HepG2 (cell line): Measurements from ENCODE around the gene PPP1R12C. TPM values are rescaled to one million over a fixed set of nuclear protein-coding genes. Genes with fewer than 3 reads are reported as not detected.

ENCODE experiments used
- AKNA ChIP-seq: sonication (generic); formaldehyde crosslinking; IDR thresholded peaks from 2 replicates; pipeline ENCODE4 v1.4.0; 2020; ENCODE audit warnings: missing genetic modification reagents, borderline replicate concordance
- ARID2 ChIP-seq: sonication (generic); formaldehyde crosslinking; IDR thresholded peaks from 2 replicates; pipeline ENCODE4 v1.8.1; 2022; ENCODE audit warnings: mild to moderate bottlenecking, missing genetic modification reagents, borderline replicate concordance
- CTCF ChIP-seq: sonication (generic); formaldehyde crosslinking; IDR thresholded peaks from 2 replicates; pipeline ENCODE4 v1.5.0; 2020; ENCODE audit warnings: mild to moderate bottlenecking, missing genetic modification reagents, moderate library complexity
- HNRNPL ChIP-seq: fragments of 200-400 bp; formaldehyde crosslinking; IDR thresholded peaks from 2 replicates; pipeline ENCODE4 v1.6.1; 2017; ENCODE audit warnings: mild to moderate bottlenecking, low read depth, low read length
- KDM1A ChIP-seq: IDR thresholded peaks from 2 replicates; pipeline ENCODE4 v1.6.1; 2016; ENCODE audit warnings: missing compliant biosample characterization
- KLF15 ChIP-seq: sonication (generic); formaldehyde crosslinking; IDR thresholded peaks from 2 replicates; pipeline ENCODE4 v1.8.1; 2023; ENCODE audit warnings: borderline replicate concordance, mild to moderate bottlenecking, inconsistent platforms, missing genetic modification reagents, mixed read lengths
- RNF219 ChIP-seq: sonication (generic); formaldehyde crosslinking; IDR thresholded peaks from 2 replicates; pipeline ENCODE4 v1.5.0; 2020; ENCODE audit warnings: mild to moderate bottlenecking, missing genetic modification reagents
- SMARCC2 ChIP-seq: fragments of 450-650 bp; IDR thresholded peaks from 2 replicates; pipeline ENCODE4 v1.6.1; 2017; ENCODE audit warnings: antibody characterized with exemption, mild to moderate bottlenecking
- SNRNP70 ChIP-seq: fragments of 200-400 bp; formaldehyde crosslinking; IDR thresholded peaks from 2 replicates; pipeline ENCODE4 v1.6.1; 2017; ENCODE audit warnings: mild to moderate bottlenecking, low read depth, low read length, moderate library complexity
- TCF12 ChIP-seq, 2 experiments: fragments of 450-650 bp in 1 of 2; sonication (generic) in 1 of 2; formaldehyde crosslinking in 1 of 2; IDR thresholded peaks; 2 replicates each; pipeline versions ENCODE4 v1.6.1 to v1.8.0; 2017 to 2022; ENCODE audit warnings: antibody characterized with exemption in 1 of 2, mild to moderate bottlenecking in 1 of 2, missing genetic modification reagents in 1 of 2, moderate library complexity in 1 of 2
- TSC22D2 ChIP-seq: sonication (generic); formaldehyde crosslinking; IDR thresholded peaks from 2 replicates; pipeline ENCODE4 v1.5.1; 2020; ENCODE audit warnings: missing genetic modification reagents, mild to moderate bottlenecking, borderline replicate concordance
- ZIK1 ChIP-seq: sonication (generic); formaldehyde crosslinking; IDR thresholded peaks from 2 replicates; pipeline ENCODE4 v1.5.0; 2020; ENCODE audit warnings: mild to moderate bottlenecking, low read depth, missing genetic modification reagents, borderline replicate concordance
- ZMYM2 ChIP-seq: sonication (generic); formaldehyde crosslinking; IDR thresholded peaks from 2 replicates; pipeline ENCODE4 v1.8.0; 2022; ENCODE audit warnings: mild to moderate bottlenecking, missing genetic modification reagents
- ZNF264 ChIP-seq: sonication (generic); formaldehyde crosslinking; IDR thresholded peaks from 2 replicates; pipeline ENCODE4 v1.4.0; 2020; ENCODE audit warnings: missing genetic modification reagents
- ZNF296 ChIP-seq: sonication (generic); formaldehyde crosslinking; conservative IDR thresholded peaks from 2 replicates; pipeline ENCODE4 v1.5.0; 2020; ENCODE audit warnings: mild to moderate bottlenecking, missing genetic modification reagents
- ZNF331 ChIP-seq: sonication (generic); formaldehyde crosslinking; IDR thresholded peaks from 2 replicates; pipeline ENCODE4 v1.4.0; 2020; ENCODE audit warnings: missing genetic modification reagents
- ZNF713 ChIP-seq: sonication (generic); formaldehyde crosslinking; IDR thresholded peaks from 2 replicates; pipeline ENCODE4 v1.4.0; 2020; ENCODE audit warnings: mild to moderate bottlenecking, missing genetic modification reagents
- ZNF788 ChIP-seq: sonication (generic); formaldehyde crosslinking; IDR thresholded peaks from 2 replicates; pipeline ENCODE4 v1.5.0; 2020; ENCODE audit warnings: mild to moderate bottlenecking, missing genetic modification reagents, borderline replicate concordance
- polyA plus RNA-seq, 8 experiments: library from polyadenylated mRNA; depleted of rRNA in 3 of 8; stranded (reverse) in 7 of 8; unstranded in 1 of 8; fragments of >200 nt; fragmentation: Illumina TruSeq in 4 of 8; extraction: Trizol in 4 of 8; gene quantifications; 2 replicates each; pipeline versions ENCODE4 v1.2.1 to v1.2.3, GENCODE V29; 2011 to 2016; ENCODE audit warnings: low read depth in 4 of 8, missing spikeins in 1 of 8, mixed read lengths in 1 of 8; ENCODE audit not compliant: insufficient read depth in 1 of 8
- total RNA-seq, 5 experiments: library from RNA; depleted of rRNA; stranded (reverse); fragments of >200 nt; fragmentation: Illumina TruSeq; extraction: Trizol; gene quantifications; 2 replicates each; pipeline ENCODE4 v1.2.3, GENCODE V29; 2016; ENCODE audit warnings: low read depth in 1 of 5

The PPP1R12C gene
- total and polyA plus RNA-seq, 2 of the 13 experiments (the other 11 are each of a cell fraction or from before 2014, with no cell fraction given) = 29.7 to 30.3 TPM

DNA sequence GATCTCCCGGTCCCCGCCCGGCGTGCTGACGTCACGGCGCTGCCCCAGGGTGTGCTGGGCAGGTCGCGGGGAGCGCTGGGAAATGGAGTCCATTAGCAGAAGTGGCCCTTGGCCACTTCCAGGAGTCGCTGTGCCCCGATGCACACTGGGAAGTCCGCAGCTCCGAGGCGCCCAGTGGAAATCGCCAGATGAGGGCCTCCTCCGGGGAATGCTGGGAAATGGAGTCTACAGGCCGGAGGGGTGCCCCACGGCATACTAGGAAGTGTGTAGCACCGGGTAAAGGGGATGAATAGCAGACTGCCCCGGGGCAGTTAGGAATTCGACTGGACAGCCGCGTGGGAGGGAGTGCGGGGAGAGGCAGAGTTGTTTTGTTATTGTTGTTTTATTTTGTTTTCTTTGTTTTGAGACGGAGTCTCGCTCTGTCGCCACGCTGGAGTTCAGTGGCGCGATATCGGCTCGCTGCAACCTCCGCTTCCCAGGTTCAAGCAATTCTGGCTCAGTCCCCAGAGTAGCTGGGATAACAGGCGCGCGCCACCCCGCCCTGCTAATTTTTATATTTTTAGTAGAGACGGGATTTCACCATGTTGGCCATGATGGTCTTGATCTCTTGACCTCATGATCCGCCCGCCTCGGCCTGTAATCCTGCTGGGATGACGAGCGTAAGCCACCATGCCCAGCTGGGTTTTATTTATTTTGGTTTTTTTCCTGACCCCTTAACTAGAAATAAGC is 390 bp upstream of the PPP1R12C start (continued):
- no peak for TF ChIP-seq RNF219 (CRISPR knock-in tag)
- TF ChIP-seq KDM1A (CRISPR knock-in tag) = no peak
- TF ChIP-seq ZNF264 (CRISPR knock-in tag) = no peak
- no peak for TF ChIP-seq HNRNPL
- no peak for TF ChIP-seq TCF12 (IDR thresholded peaks at IDR 0.05)
- no peak for TF ChIP-seq TCF12 (CRISPR knock-in tag; IDR thresholded peaks at IDR 0.05)
- no peak for TF ChIP-seq ZNF713 (CRISPR knock-in tag)
- TF ChIP-seq ARID2 (CRISPR knock-in tag) = no peak
- peak; percentile 38; the same call in 1 of the 2 replicates for TF ChIP-seq ZNF788 (CRISPR knock-in tag)
- no peak for TF ChIP-seq KLF15
- TF ChIP-seq ZNF331 (CRISPR knock-in tag) = no peak; the same call in 1 of the 2 replicates
- TF ChIP-seq TSC22D2 = 0 out of 2 replicates have a peak, but pooled peaks have one; percentile 45
- no peak for TF ChIP-seq SMARCC2
- TF ChIP-seq ZIK1 (CRISPR knock-in tag) = no peak
- TF ChIP-seq CTCF (CRISPR knock-in tag) = peak; percentile 12; the same call in 1 of the 2 replicates
- TF ChIP-seq SNRNP70 = no peak
- TF ChIP-seq AKNA (CRISPR knock-in tag) = no peak
- no peak for TF ChIP-seq ZNF296 (CRISPR knock-in tag)
- TF ChIP-seq ZMYM2 (CRISPR knock-in tag) = no peak
